ENCODE data around the gene PLCB1.

Gene PLCB1

GRCh38 chr20:8229090-8229489 is 97.0 kb downstream of the PLCB1 start:
- H3K79me2 ChIP-seq (ENCODE audit: insufficient read depth, low read length): no peaks in the 10 kb centered on the region
- H3K9me3 ChIP-seq (ENCODE audit: low read length): no peaks in the 10 kb centered on the region
- no peak overlapping the region for H2AFZ ChIP-seq (ENCODE audit: low read length)
- H3K4me1 ChIP-seq (ENCODE audit: insufficient read depth, low read length, severe bottlenecking): peaks cover 14% of the 10 kb centered on the region
- no peaks in the 10 kb centered on the region for H3K36me3 ChIP-seq (ENCODE audit: insufficient read depth, low read length)
- H4K20me1 ChIP-seq (ENCODE audit: insufficient read depth, low read length): no peaks in the 10 kb centered on the region
- no peak overlapping the region for H3K27ac ChIP-seq (ENCODE audit: low read depth, low read length, poor library complexity, severe bottlenecking)
- H3K9ac ChIP-seq (ENCODE audit: low read length): no peak overlapping the region
- H3F3A ChIP-seq (ENCODE audit: insufficient read depth, low read length): no peaks in the 10 kb centered on the region
- TF ChIP-seq EZH2 (IDR thresholded peaks at IDR 0.05; ENCODE audit: borderline replicate concordance, low read length) (no peak), CTCF (IDR thresholded peaks at IDR 0.05; ENCODE audit: low read length) (no peak)
- H3K4me3 ChIP-seq (ENCODE audit: low read depth, low read length, poor library complexity, severe bottlenecking): no peak overlapping the region
- H3K27me3 ChIP-seq (ENCODE audit: insufficient read depth, low read length): no peaks in the 10 kb centered on the region
- no peaks in the 10 kb centered on the region for H3K9me2 ChIP-seq (ENCODE audit: low read depth, low read length)
- no peak overlapping the region for H3K4me2 ChIP-seq (ENCODE audit: low read length)

- Histone ChIP-seq H3K4me3 (ENCODE audit: low read depth, low read length, poor library complexity, severe bottlenecking) (no peak overlapping the region), H4K20me1 (ENCODE audit: insufficient read depth, low read length) (no peaks in the 10 kb centered on the region), H3K4me1 (ENCODE audit: insufficient read depth, low read length, severe bottlenecking) (peaks cover 20% of the 10 kb centered on the region), H3K9ac (ENCODE audit: low read length) (no peak overlapping the region), H2AFZ (ENCODE audit: low read length) (no peak overlapping the region), H3K79me2 (ENCODE audit: insufficient read depth, low read length) (no peaks in the 10 kb centered on the region), H3F3A (ENCODE audit: insufficient read depth, low read length) (no peaks in the 10 kb centered on the region; the same call in 1 of the 2 replicates), H3K36me3 (ENCODE audit: insufficient read depth, low read length) (no peaks in the 10 kb centered on the region), H3K27me3 (ENCODE audit: insufficient read depth, low read length) (no peaks in the 10 kb centered on the region), H3K4me2 (ENCODE audit: low read length) (no peak overlapping the region), H3K9me3 (ENCODE audit: low read length) (no peaks in the 10 kb centered on the region), H3K27ac (ENCODE audit: low read depth, low read length, poor library complexity, severe bottlenecking) (no peak overlapping the region), H3K9me2 (ENCODE audit: low read depth, low read length) (no peaks in the 10 kb centered on the region)
- TF ChIP-seq EZH2 (IDR thresholded peaks at IDR 0.05; ENCODE audit: borderline replicate concordance, low read length) (no peak), CTCF (IDR thresholded peaks at IDR 0.05; ENCODE audit: low read length) (no peak)
These were observed 99.0 kb downstream of the PLCB1 start for GRCh38 chr20:8231038-8231437.

DNA sequence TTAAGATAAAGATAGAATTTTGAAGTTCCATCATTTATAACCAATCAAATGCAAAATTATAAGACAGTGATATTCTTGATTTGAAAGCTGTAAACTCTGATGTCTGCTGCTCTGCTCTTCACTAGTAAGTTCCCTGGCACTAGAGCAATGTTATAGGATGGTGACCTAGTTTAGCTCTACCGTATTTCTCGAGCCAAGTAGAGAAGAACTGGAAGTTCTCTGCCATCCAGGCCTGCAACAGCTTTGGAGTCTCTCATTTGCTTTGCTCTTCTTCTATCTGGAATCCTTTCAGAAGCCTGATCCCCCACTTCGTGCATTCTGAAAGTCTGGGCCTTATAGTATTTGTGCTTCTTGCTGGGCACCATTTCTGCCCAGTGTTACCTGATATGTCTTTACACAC is 100.3 kb downstream of the PLCB1 start:
- Histone ChIP-seq H4K20me1 (ENCODE audit: insufficient read depth, low read length) (no peaks in the 10 kb centered on the region), H3K36me3 (ENCODE audit: insufficient read depth, low read length) (no peaks in the 10 kb centered on the region), H3K27ac (ENCODE audit: low read depth, low read length, poor library complexity, severe bottlenecking) (no peak overlapping the region), H3K4me3 (ENCODE audit: low read depth, low read length, poor library complexity, severe bottlenecking) (no peak overlapping the region), H2AFZ (ENCODE audit: low read length) (no peak overlapping the region), H3K79me2 (ENCODE audit: insufficient read depth, low read length) (no peaks in the 10 kb centered on the region), H3K4me2 (ENCODE audit: low read length) (no peak overlapping the region), H3K9me2 (ENCODE audit: low read depth, low read length) (no peaks in the 10 kb centered on the region), H3K9me3 (ENCODE audit: low read length) (no peaks in the 10 kb centered on the region), H3F3A (ENCODE audit: insufficient read depth, low read length) (no peaks in the 10 kb centered on the region; the same call in 1 of the 2 replicates), H3K4me1 (ENCODE audit: insufficient read depth, low read length, severe bottlenecking) (peaks cover 20% of the 10 kb centered on the region), H3K9ac (ENCODE audit: low read length) (no peak overlapping the region), H3K27me3 (ENCODE audit: insufficient read depth, low read length) (no peaks in the 10 kb centered on the region)
- no peak for TF ChIP-seq EZH2 (IDR thresholded peaks at IDR 0.05; ENCODE audit: borderline replicate concordance, low read length)
- TF ChIP-seq CTCF (IDR thresholded peaks at IDR 0.05; ENCODE audit: low read length): no peak
